ENCODE data around the gene HSPB6. TPM values are rescaled to one million over a fixed set of nuclear protein-coding genes. Genes with fewer than 3 reads are reported as not detected.

The HSPB6 gene
- total and polyA plus RNA-seq, 2 experiments from 2014 or later, result 14.1 to 220 TPM

- Histone ChIP-seq H3K4me1 (ENCODE audit: insufficient read depth) (peaks cover 13% of the 10 kb centered on the region; the same call in 1 of the 2 replicates), H2AFZ (no peak overlapping the region; the same call in 1 of the 2 replicates), H3K27ac (no peak overlapping the region), H3K79me2 (ENCODE audit: insufficient read depth) (peaks cover 37% of the 10 kb centered on the region), H3K9me3 (ENCODE audit: low read depth) (no peaks in the 10 kb centered on the region), H3K9me2 (ENCODE audit: insufficient read depth) (no peaks in the 10 kb centered on the region), H3K9ac (no peak overlapping the region), H3K4me2 (ENCODE audit: unreplicated experiment) (no peak overlapping the region), H4K20me1 (ENCODE audit: insufficient read depth) (no peaks in the 10 kb centered on the region), H3F3A (ENCODE audit: insufficient read depth) (peaks cover 11% of the 10 kb centered on the region; the same call in 1 of the 2 replicates), H3K36me3 (ENCODE audit: low read depth) (no peaks in the 10 kb centered on the region), H3K4me3 (peak overlapping the region; percentile 98), H3K27me3 (replicated peaks; ENCODE audit: insufficient read depth) (no peaks in the 10 kb centered on the region)
- WGBS, 2 experiments (ENCODE audit: low coverage in 1 of 2, low lambda C conversion rate in 2 of 2, missing lambda C conversion rate in 2 of 2), result 76 to 81% methylated on average over 19 of the region's 19 CpGs
- DNase-seq, result no peak
- in situ Hi-C loops (cut with MboI), result no loop called here
- TF ChIP-seq EZH2 (IDR thresholded peaks at IDR 0.05; ENCODE audit: insufficient read depth, poor library complexity, severe bottlenecking), result no peak
Observed at GRCh38 chr19:35743640-35744429, 13.0 kb downstream of the HSPB6 start.

- H3K27me3 ChIP-seq (replicated peaks; ENCODE audit: insufficient read depth), result no peaks in the 10 kb centered on the region
- no peak for TF ChIP-seq EZH2 (IDR thresholded peaks at IDR 0.05; ENCODE audit: insufficient read depth, poor library complexity, severe bottlenecking)
- H3K4me2 ChIP-seq (ENCODE audit: unreplicated experiment), result no peak within 1 kb of the TSS
- H3K36me3 ChIP-seq (ENCODE audit: low read depth), result no peaks in the 10 kb centered on the region
- no peak within 1 kb of the TSS for H3K4me3 ChIP-seq
- peaks cover 25% of the 10 kb centered on the region for H3K79me2 ChIP-seq (ENCODE audit: insufficient read depth)
- no peak for DNase-seq
- WGBS, 2 experiments (ENCODE audit: low coverage in 1 of 2, low lambda C conversion rate in 2 of 2, missing lambda C conversion rate in 2 of 2), result 89% methylated on average over 9 of the region's 9 CpGs
- peaks cover 21% of the 10 kb centered on the region; the same call in 1 of the 2 replicates for H3F3A ChIP-seq (ENCODE audit: insufficient read depth)
- in situ Hi-C loops (cut with MboI), result no loop called here
- no peak within 1 kb of the TSS for H2AFZ ChIP-seq
- H3K27ac ChIP-seq, result no peak within 1 kb of the TSS
- 0 out of 2 replicates have a peak, but pooled peaks cover 9% of the 10 kb centered on the region for H3K4me1 ChIP-seq (ENCODE audit: insufficient read depth)
- H3K9ac ChIP-seq, result no peak within 1 kb of the TSS
- H3K9me2 ChIP-seq (ENCODE audit: insufficient read depth), result no peaks in the 10 kb centered on the region
- H3K9me3 ChIP-seq (ENCODE audit: low read depth), result no peaks in the 10 kb centered on the region
- no peaks in the 10 kb centered on the region for H4K20me1 ChIP-seq (ENCODE audit: insufficient read depth)
Observed at GRCh38 chr19:35742121-35742724, 14.6 kb downstream of the HSPB6 start, which contains the start of gene IGFLR1. Gene IGFLR1 (minus strand): TSS chr19:35742452. CDS start chr19:35741180, 1,272 bp downstream.

DNA sequence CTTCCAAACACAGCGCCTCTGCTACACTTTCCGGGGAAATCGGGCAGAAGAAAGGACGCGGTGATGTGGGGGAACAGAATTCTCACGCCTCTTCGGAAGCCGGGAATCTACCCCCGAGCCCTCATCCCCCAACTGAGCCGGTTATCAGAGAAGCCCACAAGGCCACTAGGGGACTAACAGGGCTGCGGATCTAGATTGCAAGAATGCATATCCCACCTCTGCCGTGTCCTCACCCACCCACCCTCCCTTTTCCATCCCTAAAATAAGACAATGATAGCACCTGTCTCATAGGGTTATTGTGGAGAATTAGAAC lies 15.7 kb downstream of the HSPB6 start:
- H2AFZ ChIP-seq, result peak overlapping the region; percentile 92
- peak overlapping the region; percentile 93 for H3K4me2 ChIP-seq (ENCODE audit: unreplicated experiment)
- 0 out of 2 replicates have a peak, but pooled peaks cover under 1% of the 10 kb centered on the region for H3K4me1 ChIP-seq (ENCODE audit: insufficient read depth)
- peak overlapping the region; percentile 62 for H3K9ac ChIP-seq
- peak overlapping the region; percentile 49 for H3K27ac ChIP-seq
- WGBS, 2 experiments (ENCODE audit: low coverage in 1 of 2, low lambda C conversion rate in 2 of 2, missing lambda C conversion rate in 2 of 2), result 4% methylated on average over 11 to 12 of the region's 12 CpGs
- H3K27me3 ChIP-seq (replicated peaks; ENCODE audit: insufficient read depth), result no peaks in the 10 kb centered on the region
- H3K79me2 ChIP-seq (ENCODE audit: insufficient read depth), result peaks cover 15% of the 10 kb centered on the region
- H3K4me3 ChIP-seq, result peak overlapping the region; percentile 83
- no peaks in the 10 kb centered on the region for H3K9me2 ChIP-seq (ENCODE audit: insufficient read depth)
- no peak for DNase-seq
- H3K36me3 ChIP-seq (ENCODE audit: low read depth), result no peaks in the 10 kb centered on the region; the same call in 1 of the 2 replicates
- H4K20me1 ChIP-seq (ENCODE audit: insufficient read depth), result no peaks in the 10 kb centered on the region
- TF ChIP-seq EZH2phosphoT487 (IDR thresholded peaks at IDR 0.05; ENCODE audit: insufficient read depth, low read depth) (no peak), EZH2 (IDR thresholded peaks at IDR 0.05; ENCODE audit: insufficient read depth, poor library complexity, severe bottlenecking) (no peak)
- H3K9me3 ChIP-seq (ENCODE audit: low read depth), result no peaks in the 10 kb centered on the region
- in situ Hi-C loops (cut with MboI), result no loop called here
- peaks cover 21% of the 10 kb centered on the region; the same call in 1 of the 2 replicates for H3F3A ChIP-seq (ENCODE audit: insufficient read depth)

- Histone ChIP-seq H3K9ac (peak overlapping the region; percentile 72), H4K20me1 (ENCODE audit: insufficient read depth) (no peaks in the 10 kb centered on the region), H3K4me2 (ENCODE audit: unreplicated experiment) (peak overlapping the region; percentile 93), H3F3A (ENCODE audit: insufficient read depth) (peaks cover 21% of the 10 kb centered on the region; the same call in 1 of the 2 replicates), H2AFZ (peak overlapping the region; percentile 92), H3K4me1 (ENCODE audit: insufficient read depth) (no peaks in the 10 kb centered on the region), H3K79me2 (ENCODE audit: insufficient read depth) (peaks cover 9% of the 10 kb centered on the region), H3K9me3 (ENCODE audit: low read depth) (no peaks in the 10 kb centered on the region), H3K27me3 (replicated peaks; ENCODE audit: insufficient read depth) (no peaks in the 10 kb centered on the region), H3K4me3 (peak overlapping the region; percentile 83), H3K9me2 (ENCODE audit: insufficient read depth) (no peaks in the 10 kb centered on the region), H3K27ac (peak overlapping the region; percentile 56), H3K36me3 (ENCODE audit: low read depth) (no peaks in the 10 kb centered on the region; the same call in 1 of the 2 replicates)
- TF ChIP-seq EZH2phosphoT487 (IDR thresholded peaks at IDR 0.05; ENCODE audit: insufficient read depth, low read depth) (no peak), EZH2 (IDR thresholded peaks at IDR 0.05; ENCODE audit: insufficient read depth, poor library complexity, severe bottlenecking) (no peak)
- in situ Hi-C loops (cut with MboI), result no loop called here
- DNase-seq, result peak; percentile 99
- 2% methylated on average over 48 to 62 of the region's 63 CpGs for WGBS, 2 experiments (ENCODE audit: low coverage in 1 of 2, low lambda C conversion rate in 2 of 2, missing lambda C conversion rate in 2 of 2)
Observed at GRCh38 chr19:35740423-35741202, 16.2 kb downstream of the HSPB6 start.

Data from GM23248 (cell line).